ENCODE results near the gene ATP13A2.
"Not testable (repeated sequence)": the region's sequence is repeated elsewhere in the genome, so short reads cannot be mapped to it uniquely, and the experiment has no call there.

ATP13A2 gene

DNA sequence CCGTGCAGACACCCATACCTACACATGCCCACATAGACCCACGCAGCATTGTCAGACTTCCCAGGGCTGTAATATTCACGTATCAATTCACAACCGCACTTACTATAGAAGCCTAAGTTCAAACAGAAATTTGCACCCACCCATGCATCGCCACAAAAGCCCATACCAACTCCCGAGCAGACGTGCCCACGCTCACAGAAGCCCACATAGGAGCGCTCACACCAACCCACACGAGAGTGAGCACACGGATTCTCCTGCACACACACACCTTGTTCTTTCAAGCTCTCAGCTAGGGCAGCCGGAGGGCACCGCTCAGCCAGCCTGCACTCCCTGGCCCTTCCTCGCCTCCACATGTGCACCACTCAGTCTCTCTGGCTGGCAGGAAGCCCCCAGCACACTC is 35.9 kb downstream of the ATP13A2 start:
- DNase-seq: no peak

DNA sequence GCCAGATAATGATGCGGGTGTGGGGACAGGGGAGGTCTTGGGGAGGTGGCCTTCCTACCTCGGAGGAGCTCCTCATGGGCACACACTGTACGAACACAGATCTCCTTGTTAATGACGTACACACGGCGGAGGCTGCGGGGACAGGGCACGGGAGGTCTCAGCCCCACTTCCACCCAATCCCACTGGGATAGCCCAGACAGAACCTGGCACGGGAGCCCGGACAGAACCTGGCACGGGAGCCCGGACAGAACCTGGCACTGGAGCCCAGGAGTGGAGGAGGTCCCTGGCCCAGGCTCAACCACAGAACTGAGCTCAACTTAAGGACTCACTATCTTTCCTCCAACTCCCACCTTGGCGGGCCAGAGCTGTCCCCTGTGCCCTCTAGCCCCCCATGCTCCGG is 36.5 kb downstream of the ATP13A2 start:
- no peak for DNase-seq

DNA sequence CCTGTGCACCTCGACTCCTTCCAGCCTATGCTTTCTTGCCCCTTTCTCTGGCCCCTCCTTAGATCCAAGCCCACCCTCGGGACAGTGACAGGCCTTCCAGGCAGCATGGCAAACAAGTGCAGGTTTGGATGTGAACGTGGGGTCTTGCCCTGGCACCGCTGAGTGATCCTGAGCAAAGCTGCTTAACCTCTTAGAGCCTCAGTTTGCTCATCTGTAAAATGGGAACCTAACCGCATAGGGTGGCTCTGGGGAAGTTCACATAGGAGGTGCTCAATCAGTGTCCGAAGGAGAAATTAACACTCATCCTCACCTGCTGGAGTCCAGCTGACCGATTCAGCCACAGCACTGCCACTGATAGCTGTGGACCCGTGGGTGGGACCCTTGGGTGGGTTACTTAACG is 38.5 kb downstream of the ATP13A2 start:
- no peak for DNase-seq

DNA sequence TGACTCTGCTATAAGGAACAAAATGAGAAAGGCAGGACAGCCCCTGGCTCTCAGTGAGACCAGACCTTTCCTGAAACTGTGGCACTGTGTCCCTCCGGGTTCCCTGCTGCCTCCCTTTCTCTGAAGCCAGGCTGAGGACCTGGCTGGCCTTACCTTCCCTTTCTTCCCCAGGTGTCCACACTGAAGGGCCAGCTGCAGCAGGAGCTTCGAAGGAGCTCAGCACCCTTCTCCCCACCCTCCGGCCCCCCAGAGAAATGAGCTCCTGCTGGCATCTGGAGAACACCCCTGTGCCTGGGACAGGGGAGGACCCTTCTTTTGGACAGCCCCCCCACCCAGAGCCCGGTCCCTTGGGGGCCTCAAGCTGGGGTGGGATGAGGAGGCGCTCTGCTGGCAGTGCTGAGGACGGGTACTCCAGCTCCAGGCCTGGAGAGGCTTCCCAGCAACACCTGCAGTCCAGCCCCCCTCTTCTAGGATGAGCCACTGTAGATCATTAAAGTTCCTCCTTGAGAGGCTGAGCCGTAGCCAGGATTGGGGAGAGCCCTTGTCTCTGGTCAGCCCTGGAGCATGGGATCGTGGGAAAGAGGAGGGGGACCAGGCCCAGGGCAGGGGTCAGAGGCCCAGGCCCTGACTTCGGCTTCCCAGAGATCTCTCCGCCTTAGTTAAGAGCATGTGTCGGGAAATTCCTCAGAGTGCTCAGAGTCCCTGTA is 39.4 kb downstream of the ATP13A2 start:
- DNase-seq: no peak

DNA sequence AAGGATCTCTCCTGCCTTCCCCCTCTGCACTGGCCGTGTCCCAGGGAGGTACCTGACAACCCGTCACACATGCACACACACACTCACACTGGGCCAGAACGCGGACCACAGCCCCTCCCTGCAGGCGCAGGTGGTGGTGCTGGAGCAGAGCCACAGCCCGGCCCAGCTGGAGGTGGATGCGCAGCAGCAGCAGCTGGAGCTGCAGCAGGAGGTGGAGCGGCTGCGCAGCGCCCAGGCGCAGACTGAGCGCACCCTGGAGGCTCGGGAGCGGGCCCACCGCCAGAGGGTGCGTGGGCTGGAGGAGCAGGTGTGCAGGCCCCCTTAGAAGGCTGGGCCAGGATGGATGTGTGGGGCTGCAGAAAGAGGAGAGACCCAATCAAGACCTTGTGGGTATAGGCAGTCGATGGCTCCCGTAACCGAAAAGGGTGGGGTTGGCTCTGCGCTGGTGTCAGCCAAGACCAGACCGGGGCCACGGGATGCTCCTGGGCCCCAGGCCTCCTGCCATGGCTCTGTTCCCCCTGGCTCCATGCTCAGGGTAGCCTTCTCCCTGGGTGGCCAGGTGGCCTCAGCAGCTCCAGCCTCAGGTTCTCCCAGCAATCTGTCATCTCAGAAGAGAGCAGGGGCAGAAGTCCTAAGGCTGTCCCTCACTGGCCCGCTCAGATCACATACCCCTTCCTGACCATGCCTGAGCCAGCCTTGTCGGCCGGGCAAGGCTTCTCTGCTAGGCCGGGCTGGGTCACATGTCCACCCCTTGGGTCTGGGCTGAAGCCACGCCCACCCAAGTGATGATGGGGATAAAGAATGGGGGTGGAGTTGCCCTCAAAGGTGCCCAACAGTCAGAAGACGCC is 40.2 kb downstream of the ATP13A2 start:
- no peak for DNase-seq

DNA sequence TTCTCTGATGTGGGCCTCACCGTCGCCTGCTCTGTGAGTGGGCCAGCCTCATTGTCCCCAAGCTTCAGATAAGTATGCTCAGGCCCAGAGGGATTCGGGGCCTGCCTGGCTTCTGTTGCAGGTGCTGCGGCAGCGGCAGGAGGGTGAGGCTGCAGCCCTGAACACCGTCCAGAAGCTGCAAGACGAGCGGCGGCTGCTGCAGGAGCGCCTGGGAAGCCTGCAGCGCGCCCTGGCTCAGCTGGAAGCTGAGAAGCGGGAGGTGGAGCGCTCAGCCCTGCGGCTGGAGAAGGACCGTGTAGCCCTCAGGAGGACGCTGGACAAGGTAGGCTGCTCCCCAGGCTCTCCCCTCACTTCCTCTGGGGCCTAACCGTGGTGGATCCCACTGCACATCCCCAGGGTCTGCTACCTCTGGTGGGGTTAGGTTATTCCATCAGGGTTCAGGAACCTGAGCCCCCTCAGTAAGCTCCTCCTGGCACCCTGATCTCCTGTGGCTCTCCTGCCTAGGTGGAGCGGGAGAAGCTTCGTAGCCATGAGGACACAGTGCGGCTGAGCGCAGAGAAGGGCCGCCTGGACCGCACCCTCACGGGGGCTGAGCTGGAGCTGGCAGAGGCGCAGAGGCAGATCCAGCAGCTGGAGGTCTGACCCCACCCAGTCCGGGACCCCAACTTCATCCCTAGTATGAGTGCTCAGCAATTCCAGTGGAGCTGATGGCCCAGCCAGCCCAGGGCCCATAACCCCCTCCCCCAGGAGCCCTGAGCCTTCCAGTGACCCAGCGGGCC is 41.4 kb downstream of the ATP13A2 start:
- no peak for DNase-seq

DNA sequence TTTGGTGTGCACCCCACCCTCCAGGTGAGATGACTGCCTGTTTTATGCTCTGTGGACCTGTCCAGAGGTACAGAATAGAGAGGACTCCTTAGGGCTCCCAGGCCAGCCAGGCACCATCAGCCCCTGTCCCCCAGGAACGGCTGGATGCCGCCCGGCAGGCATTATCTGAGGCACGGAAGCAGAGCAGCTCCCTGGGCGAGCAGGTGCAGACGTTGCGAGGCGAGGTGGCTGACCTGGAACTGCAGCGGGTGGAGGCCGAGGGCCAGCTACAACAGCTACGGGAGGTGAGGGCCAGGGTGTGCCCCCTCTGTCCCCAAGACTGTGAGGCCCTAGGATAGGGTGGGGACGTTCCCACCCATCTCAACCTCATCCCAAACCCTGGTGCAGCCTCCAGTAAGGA is 42.1 kb downstream of the ATP13A2 start:
- DNase-seq: no peak

DNA sequence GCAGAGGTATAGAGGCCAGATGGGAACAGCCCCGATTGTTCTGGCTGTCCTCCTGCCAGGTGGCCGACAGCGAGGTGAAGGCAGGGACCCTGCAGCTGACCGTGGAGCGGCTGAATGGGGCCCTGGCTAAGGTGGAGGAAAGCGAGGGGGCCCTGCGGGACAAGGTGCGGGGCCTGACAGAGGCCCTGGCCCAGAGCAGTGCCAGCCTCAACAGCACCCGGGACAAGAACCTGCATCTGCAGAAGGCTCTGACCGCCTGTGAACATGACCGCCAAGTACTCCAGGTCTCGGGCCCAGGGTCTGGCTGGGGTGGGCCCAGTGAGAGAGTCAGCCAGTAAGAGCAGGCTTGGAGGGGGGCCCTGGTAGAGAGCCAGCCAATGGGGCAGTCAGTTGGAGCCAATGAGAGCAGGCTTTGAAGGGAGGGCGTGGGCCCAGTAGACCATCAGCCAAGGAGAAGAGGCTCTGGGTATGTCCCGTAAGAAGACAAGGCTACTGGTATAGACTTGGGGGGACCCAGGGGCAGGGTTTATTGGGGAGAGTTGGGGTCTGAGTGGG is 42.6 kb downstream of the ATP13A2 start:
- no peak for DNase-seq

DNA sequence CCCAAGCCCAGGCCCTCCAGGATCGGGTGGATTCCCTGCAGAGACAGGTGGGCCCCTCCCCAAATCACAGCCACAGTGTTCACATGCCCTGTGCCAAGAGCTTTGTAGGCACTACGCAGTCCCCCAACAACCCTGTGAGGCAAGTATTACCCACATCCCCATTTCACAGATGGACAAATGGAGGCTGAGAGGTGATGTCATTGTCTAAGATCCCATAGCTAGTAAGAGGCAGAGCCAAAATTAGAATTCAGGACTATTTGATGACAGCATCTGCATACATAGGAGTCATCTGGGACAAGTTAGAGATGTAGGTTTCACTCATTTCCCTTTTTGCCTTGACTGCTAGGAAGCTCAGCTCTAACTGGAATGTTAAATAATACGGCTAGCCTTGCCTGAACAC is 43.4 kb downstream of the ATP13A2 start:
- DNase-seq: no peak

DNA sequence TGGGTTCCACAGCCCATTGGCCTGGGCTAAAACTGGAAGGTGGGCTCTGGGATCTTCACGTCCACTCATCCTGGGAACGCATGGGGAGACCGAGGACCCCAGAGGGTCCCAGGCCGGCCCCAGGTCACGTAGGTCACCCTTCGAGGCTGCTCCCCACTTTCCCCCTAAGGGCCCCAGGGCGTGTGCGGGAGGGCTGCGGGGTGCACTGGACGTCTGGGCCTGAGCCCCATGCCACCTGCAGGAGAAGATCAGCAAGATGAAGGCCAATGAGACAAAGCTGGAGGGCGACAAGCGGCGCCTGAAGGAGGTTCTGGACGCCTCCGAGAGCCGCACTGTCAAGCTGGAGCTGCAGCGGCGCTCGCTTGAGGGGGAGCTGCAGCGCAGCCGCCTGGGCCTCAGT is 43.8 kb downstream of the ATP13A2 start:
- no peak for DNase-seq

DNA sequence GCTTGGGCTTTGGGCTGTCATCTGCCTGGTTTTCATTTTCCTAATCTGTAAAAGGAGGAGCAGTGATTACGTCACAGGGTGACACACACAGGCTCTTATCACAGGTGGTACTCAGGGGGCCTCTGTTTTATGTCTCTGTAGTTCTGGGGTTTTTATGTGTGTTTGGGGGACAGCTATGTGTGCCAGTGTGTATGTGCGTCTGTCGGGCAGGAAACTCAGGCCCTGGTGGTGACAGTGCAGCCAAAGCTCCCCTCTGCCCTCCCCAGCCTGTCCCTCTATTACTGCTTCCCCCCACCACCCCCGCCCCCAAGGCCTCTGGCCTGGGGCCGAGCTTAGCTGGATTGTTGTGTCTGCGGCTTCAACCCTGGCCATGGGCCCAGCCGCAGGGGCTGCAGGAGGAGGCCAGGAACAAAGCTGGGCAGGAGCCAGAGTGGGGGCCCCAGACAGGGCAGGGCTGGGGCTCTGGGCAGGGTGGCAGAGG is 44.6 kb downstream of the ATP13A2 start:
- no peak for DNase-seq

DNA sequence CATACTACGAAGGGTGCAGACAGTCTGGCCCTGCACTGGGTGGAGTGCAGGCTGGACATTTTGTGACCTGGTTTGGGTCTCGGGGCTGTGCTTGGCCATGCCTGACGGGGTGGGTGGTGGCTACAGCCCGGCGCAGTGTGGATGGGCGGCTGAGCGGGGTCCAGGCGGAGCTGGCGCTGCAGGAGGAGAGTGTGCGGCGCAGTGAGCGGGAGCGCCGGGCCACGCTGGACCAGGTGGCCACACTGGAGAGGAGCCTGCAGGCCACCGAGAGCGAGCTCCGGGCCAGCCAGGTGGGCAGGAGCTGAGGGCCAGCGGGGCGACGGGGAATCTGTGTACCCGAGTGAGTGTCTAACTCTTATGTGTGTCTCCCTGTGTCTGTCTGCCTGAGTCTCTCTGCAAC is 45.4 kb downstream of the ATP13A2 start:
- DNase-seq: no peak

DNA sequence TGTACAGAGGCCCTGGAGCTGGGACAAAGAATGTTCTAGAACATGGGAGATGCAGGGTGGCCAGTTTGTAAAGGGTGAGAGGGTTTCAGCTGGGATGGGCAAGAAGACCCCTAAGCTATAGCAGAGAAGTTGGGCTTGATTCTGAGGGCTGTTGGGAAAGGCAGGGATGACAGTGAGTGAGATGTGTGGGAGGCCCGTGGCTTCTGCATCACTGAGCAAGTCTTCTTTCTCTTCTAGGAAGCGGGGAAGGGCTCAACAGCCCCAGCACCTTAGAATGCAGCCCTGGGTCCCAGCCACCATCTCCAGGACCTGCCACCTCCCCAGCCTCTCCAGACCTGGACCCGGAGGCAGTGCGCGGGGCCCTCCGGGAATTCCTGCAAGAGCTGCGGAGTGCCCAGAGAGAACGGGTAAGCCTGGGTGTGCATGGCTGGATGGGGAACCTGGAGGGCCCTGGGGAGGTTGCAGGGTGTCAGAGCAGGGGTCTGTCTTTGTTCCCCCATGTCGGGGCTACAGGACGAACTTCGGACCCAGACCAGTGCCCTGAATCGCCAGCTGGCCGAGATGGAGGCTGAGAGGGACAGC is 46.2 kb downstream of the ATP13A2 start:
- DNase-seq: no peak

DNA sequence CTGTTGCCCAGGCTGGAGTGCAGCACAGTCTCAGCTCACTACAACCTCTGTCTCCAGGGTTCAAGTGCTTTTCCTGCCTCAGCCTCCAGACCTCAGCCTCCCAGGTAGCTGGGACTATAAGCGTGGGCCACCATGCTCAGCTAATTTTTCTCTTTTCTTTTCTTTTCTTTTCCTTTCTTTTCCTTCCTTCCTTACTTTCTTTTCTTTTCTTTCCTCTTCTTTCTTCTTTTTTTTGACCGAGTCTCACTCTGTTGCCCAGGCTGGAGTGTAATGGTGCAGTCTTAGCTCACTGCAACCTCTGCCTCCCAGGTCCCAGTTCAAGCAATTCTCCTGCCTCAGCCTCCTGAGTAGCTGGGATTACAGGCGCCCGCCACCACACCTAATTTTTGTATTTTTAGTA is 47.6 kb downstream of the ATP13A2 start:
- not testable (repeated sequence) for DNase-seq

DNA sequence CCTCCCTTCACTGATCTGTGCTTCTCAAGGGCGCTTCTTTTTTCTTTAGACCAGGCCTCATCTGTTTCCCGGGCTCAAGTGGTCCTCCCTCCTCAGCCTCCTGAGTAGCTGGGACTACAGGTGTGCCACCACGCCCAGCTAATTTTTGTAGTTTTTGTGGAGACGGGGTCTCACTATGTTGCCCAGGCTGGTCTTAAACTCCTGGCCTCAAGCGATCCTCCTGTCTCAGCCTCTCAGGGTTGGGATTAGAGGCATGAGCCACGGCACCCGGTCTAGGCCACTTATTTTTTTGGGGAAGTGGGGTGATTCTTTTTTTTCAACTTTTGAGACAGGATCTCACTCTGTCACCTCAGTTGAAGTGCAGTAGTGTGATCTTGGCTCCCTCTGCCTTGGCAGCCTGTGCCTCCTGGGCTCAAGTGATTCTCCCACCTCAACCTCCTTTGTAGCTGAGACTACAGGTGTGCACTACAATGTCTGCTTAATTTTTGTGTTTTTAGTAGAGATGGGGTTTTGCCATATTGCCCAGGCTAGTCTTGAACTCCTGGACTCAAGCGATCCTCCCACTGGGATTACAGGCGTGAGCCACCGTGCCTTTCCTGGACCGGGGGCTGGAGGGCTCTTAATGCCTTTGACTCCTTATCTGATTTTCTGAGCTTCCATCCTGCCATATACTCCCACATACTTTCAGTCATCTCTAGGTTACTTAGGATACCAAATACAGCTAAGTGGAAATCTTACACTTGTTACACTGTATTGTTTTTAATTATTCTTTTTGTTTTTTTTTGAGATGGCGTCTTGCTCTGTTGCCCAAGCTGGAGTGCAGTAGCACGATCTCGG is 50.2 kb downstream of the ATP13A2 start:
- DNase-seq: no peak

DNA sequence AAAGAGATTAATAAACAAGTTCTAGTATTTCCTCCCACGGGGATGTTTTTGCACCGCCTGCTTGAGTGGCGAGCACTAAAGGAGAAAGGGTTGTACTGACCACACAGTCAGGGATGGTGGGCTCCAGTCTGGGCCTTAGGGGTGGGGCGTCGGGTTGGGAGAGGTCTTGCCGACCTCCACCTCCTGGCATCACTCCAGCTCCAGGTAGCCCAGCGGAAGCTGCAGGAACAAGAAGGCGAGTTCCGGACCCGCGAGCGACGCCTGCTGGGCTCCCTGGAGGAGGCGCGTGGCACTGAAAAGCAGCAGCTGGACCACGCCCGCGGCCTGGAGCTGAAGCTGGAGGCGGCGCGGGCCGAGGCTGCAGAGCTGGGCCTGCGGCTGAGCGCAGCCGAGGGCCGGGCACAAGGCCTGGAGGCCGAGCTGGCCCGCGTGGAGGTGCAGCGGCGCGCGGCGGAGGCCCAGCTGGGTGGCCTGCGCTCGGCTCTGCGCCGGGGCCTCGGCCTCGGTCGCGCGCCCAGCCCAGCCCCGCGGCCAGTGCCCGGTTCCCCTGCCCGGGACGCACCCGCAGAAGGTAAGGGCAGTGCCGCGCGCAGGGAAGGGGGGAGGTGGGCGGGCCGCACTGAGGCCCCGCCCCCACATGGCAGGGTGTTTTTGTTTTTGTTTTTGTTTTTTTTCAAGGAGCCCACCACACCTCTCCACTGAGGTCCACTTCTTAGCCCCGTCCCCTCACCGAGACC is 51.0 kb downstream of the ATP13A2 start:
- no peak for DNase-seq

DNA sequence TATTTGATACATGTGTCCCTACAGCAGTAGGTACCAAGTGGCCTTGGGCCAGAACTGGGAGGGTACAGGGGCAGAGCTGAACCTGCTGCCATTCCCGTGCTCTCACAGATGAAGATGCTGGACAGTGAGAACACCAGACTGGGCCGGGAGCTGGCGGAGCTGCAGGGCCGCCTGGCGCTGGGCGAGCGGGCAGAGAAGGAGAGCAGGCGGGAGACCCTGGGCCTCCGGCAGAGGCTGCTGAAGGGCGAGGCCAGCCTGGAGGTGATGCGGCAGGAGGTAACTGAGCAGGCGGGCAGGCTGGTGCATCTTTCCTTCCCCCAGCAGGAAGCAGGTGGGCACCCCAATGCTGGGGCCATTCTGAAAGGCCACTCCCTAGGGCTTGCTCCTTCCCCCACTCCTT is 53.3 kb downstream of the ATP13A2 start:
- DNase-seq: no peak

DNA sequence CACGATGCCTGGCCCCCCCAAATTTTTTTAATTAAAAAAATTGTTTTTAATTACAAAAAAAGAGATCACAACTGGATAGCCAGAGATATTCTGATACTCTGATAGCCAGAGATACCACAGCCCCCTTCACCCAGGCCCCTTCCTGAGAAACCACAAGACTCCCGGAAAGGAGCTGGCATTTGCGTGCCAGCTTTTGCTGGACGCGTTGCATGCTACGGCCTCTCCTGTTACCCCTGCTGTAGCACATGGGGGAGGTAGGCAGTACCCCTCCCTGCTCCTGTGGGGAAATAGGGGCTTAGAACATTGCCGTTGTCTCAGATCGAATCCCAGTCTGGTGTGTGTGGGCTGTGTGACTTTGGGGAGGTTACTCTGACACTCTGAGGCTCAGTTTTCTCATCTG is 54.0 kb downstream of the ATP13A2 start:
- DNase-seq: no peak

DNA sequence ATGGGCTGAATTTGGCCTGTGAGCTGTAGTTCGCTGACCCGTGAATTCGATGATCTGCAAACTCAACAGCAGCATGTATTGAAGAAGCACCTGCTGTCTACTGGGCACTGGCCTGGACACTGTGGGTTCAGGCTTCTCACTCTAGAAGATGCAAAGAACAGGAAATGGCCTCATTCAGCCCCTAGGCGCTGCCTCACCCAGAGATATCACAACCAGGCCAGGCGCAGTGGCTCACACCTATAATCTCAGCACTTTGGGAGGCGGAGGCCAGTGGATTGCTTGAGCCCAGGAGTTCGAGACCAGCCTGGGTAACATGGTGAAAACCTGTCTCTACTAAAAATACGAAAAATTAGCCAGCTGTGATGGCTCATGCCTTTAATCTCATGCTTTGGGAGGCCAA is 55.0 kb downstream of the ATP13A2 start:
- DNase-seq: no peak

DNA sequence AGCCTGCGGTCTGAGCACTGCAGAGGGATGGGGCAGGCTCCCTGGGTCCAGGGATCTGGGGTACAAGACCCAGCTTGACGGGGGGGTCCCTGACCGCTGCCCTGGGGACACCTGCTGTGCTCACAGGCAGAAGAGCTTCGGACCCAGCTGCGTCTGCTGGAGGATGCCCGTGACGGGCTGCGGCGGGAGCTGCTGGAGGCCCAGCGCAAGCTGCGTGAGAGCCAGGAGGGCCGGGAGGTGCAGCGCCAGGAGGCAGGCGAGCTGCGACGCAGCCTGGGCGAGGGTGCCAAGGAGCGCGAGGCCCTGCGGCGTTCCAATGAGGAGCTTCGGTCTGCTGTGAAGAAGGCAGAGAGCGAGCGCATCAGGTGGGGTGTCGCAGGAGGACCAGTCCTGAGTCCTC is 56.5 kb downstream of the ATP13A2 start:
- no peak for DNase-seq

DNA sequence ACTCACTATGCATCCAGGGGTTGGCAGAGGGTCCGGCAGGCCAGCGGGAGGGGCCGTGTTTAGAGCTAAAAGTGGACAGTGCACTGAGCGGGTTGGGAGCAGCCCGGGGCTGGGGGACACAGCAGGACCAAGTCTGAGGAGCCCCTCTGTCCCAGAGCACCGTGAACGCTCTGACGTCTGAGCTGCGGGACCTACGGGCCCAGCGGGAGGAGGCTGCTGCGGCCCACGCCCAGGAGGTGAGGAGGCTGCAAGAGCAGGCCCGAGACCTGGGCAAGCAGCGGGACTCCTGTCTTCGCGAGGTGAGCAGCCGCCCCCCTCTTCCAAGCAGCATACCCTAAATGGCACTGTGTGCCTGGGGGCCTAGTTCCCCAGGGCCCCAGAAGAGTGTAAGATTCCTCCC is 57.1 kb downstream of the ATP13A2 start:
- no peak for DNase-seq

All from NCI-H1048 (cell line).